Peyer's patch (tissue), 4 donors: ENCODE data around the gene FUS.

Source experiments
- CTCF ChIP-seq, 6 experiments: fragments of 450-650 bp in 4 of 6; fragments of 200-600 bp in 2 of 6; sonication (generic) in 1 of 6; IDR thresholded peaks; one replicate each; pipeline ENCODE4 v1.5.1; 2017 to 2019; ENCODE audit warnings: antibody characterized with exemption in 6 of 6, mild to moderate bottlenecking in 3 of 6, moderate library complexity in 1 of 6
- POLR2A ChIP-seq, 2 donors: fragments of 450-650 bp; IDR thresholded peaks; one replicate each; pipeline ENCODE4 v1.5.1; 2017; ENCODE audit warnings: antibody characterized with exemption in 2 of 2, mild to moderate bottlenecking in 2 of 2, moderate library complexity in 2 of 2

- TF ChIP-seq CTCF (IDR thresholded peaks at IDR 0.05) (no peak), POLR2A (IDR thresholded peaks at IDR 0.05) (no peak)
Observed at GRCh38 chr16:31224092-31224955, 44.4 kb downstream of the FUS start.
